Measurements from ENCODE around the gene PFDN6. TPM values are rescaled to one million over a fixed set of nuclear protein-coding genes. Genes with fewer than 3 reads are reported as not detected.

The PFDN6 gene
- total and polyA plus RNA-seq, 9 of the 15 experiments (the other 6 are each of a cell fraction or from before 2014, with no cell fraction given) = 6.8 to 475 (median 216) TPM

DNA sequence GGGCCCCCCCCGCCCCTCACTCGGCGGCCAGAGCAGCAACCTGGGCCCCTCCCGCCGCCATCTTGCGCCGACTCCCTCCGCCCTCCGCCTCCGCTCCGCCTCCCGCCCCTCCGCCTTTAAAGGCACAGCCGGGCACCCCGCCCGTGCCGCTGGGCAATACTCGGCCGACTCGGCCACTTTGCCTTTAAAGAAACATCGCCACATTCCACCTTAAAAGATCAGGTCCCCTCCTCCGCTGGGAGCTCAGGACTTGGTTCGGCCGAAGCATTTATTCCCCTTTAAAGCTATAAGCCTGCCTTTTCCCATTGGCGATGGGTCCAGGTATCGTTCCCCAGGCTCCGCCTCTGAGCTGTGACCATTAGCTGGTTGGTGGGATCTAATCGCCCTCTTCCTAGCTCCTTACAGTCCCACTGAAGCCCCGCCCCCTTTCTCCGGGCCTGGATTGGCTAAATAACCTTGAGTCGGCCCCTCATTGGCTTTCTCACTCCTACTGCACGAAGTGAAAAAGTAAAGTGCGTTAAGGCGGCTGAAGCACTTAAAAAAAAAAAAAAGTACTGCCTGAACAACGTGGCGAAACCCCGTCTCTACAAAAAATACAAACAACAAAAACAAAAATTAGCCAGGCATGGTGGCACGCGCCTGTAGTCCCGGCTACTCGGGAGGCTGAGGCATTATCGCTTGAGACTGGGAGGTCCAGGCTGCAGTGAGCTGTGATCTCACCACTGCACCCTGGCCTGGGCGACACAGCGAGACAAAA, 28.4 kb downstream of the PFDN6 start, which contains the start of gene ZBTB22 (continued):
- TF ChIP-seq ZNF318 (IDR thresholded peaks at IDR 0.05; ENCODE audit: borderline replicate concordance in 1 of 2, low read depth in 1 of 2) = 0 out of 4 replicates have a peak, but pooled peaks of 1 of the 2 experiments have one; percentile 41
- TF ChIP-seq ZZZ3 (IDR thresholded peaks at IDR 0.05) = no peak
- no peak for TF ChIP-seq ADNP (tag; IDR thresholded peaks at IDR 0.05)
- no peak for TF ChIP-seq ZNF41 (CRISPR knock-in tag; conservative IDR thresholded peaks at IDR 0.05)
- TF ChIP-seq PHF21A (IDR thresholded peaks at IDR 0.05; ENCODE audit: borderline replicate concordance, low read depth) = no peak
- no peak for TF ChIP-seq ZEB2 (IDR thresholded peaks at IDR 0.05)
- peak; percentile 35; the same call in 1 of the 2 replicates for TF ChIP-seq CREM (IDR thresholded peaks at IDR 0.05; ENCODE audit: low read depth)
- no peak for TF ChIP-seq ZNF551 (CRISPR knock-in tag; IDR thresholded peaks at IDR 0.05)
- no peak for TF ChIP-seq MYNN (IDR thresholded peaks at IDR 0.05)
- no peak for TF ChIP-seq MYNN (CRISPR knock-in tag; IDR thresholded peaks at IDR 0.05)
- TF ChIP-seq KLF10 (CRISPR knock-in tag; IDR thresholded peaks at IDR 0.05) = no peak
- no peak for TF ChIP-seq TCFL5 (CRISPR knock-in tag; conservative IDR thresholded peaks at IDR 0.05)
- no peak for TF ChIP-seq FOXP1 (CRISPR knock-in tag; IDR thresholded peaks at IDR 0.05)
- no peak for TF ChIP-seq ZBTB8A (IDR thresholded peaks at IDR 0.05; ENCODE audit: partially characterized antibody)
- peak; percentile 38; the same call in 1 of the 2 replicates for TF ChIP-seq GABPA (tag; conservative IDR thresholded peaks at IDR 0.05; ENCODE audit: low read depth)
- TF ChIP-seq BACH1 (tag; IDR thresholded peaks at IDR 0.05) = no peak
- no peak for TF ChIP-seq TAL1 (IDR thresholded peaks at IDR 0.05)
- no peak for TF ChIP-seq ZNF79 (CRISPR knock-in tag; IDR thresholded peaks at IDR 0.05; ENCODE audit: low read depth)
- no peak for TF ChIP-seq HMG20A (CRISPR knock-in tag; conservative IDR thresholded peaks at IDR 0.05)
- TF ChIP-seq, protein P1, sequence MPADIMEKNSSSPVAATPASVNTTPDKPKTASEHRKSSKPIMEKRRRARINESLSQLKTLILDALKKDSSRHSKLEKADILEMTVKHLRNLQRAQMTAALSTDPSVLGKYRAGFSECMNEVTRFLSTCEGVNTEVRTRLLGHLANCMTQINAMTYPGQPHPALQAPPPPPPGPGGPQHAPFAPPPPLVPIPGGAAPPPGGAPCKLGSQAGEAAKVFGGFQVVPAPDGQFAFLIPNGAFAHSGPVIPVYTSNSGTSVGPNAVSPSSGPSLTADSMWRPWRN (IDR thresholded peaks at IDR 0.05; ENCODE audit: low read depth) = 0 out of 2 replicates have a peak, but pooled peaks have one; percentile 13
- no peak for TF ChIP-seq MCM2 (IDR thresholded peaks at IDR 0.05; ENCODE audit: low read depth)
- no peak; a peak in 1 of 4 replicates for TF ChIP-seq RCOR1 (IDR thresholded peaks at IDR 0.05; ENCODE audit: borderline replicate concordance in 1 of 2, low read depth in 2 of 2, low read length in 2 of 2)

Data from K562 (cell line).